GM23338 (cell line): Measurements from ENCODE around the gene PTPRH. TPM values are rescaled to one million over a fixed set of nuclear protein-coding genes. Genes with fewer than 3 reads are reported as not detected.

Experiments used
- ATAC-seq: fragments of 200-7000 bp; cut with Tn5 transposase; 3 replicates; pipeline ENCODE4 v1.9.1; 2020
- DNase-seq: peaks from one replicate; pipeline ENCODE4 v3.0.0-alpha.2; 2015; ENCODE audit warnings: low spot score
- H2AFZ ChIP-seq: fragments of 200-600 bp; sonication (generic); 2 replicates; pipeline ENCODE4 v1.8.0; 2016; ENCODE audit warnings: antibody characterized with exemption, mild to moderate bottlenecking, moderate library complexity
- H3F3A ChIP-seq: fragments of 200-600 bp; sonication (generic); replicated peaks from 2 replicates; pipeline ENCODE4 v1.8.0; 2017; ENCODE audit warnings: antibody characterized with exemption, mixed run types, low read depth
- H3K27ac ChIP-seq: fragments of 200-600 bp; sonication (generic); 2 replicates; pipeline ENCODE4 v1.6.1; 2016; ENCODE audit warnings: low read depth
- H3K27me3 ChIP-seq: fragments of 200-600 bp; sonication (generic); 2 replicates; pipeline ENCODE4 v1.8.0; 2016; ENCODE audit warnings: mild to moderate bottlenecking, mixed run types, moderate library complexity; ENCODE audit not compliant: insufficient read depth
- H3K36me3 ChIP-seq: fragments of 200-600 bp; sonication (generic); 2 replicates; pipeline ENCODE4 v1.8.0; 2016; ENCODE audit warnings: mild to moderate bottlenecking; ENCODE audit not compliant: insufficient read depth
- H3K4me1 ChIP-seq: fragments of 200-600 bp; sonication (generic); 2 replicates; pipeline ENCODE4 v1.8.0; 2016; ENCODE audit warnings: mild to moderate bottlenecking, moderate library complexity; ENCODE audit not compliant: insufficient read depth
- H3K4me2 ChIP-seq: fragments of 200-600 bp; sonication (generic); 2 replicates; pipeline ENCODE4 v1.7.1; 2017; ENCODE audit warnings: mixed run types
- H3K4me3 ChIP-seq: fragments of 200-600 bp; sonication (generic); 2 replicates; pipeline ENCODE4 v1.6.1; 2016; ENCODE audit warnings: mixed run types
- H3K79me2 ChIP-seq: fragments of 200-600 bp; sonication (generic); replicated peaks from 2 replicates; pipeline ENCODE4 v1.8.0; 2017; ENCODE audit warnings: mild to moderate bottlenecking; ENCODE audit not compliant: insufficient read depth
- H3K9me2 ChIP-seq: fragments of 200-600 bp; sonication (generic); 2 replicates; pipeline ENCODE4 v1.8.0; 2017; ENCODE audit not compliant: insufficient read depth
- H4K20me1 ChIP-seq: fragments of 200-600 bp; sonication (generic); replicated peaks from 2 replicates; pipeline ENCODE4 v1.8.0; 2017; ENCODE audit warnings: mild to moderate bottlenecking; ENCODE audit not compliant: insufficient read depth
- H3K27ac Mint-ChIP-seq: 2 replicates; pipeline ENCODE4 v1.8.0; 2020; ENCODE audit warnings: inconsistent platforms, mild to moderate bottlenecking, moderate library complexity, mixed read lengths
- H3K27me3 Mint-ChIP-seq: 3 replicates; pipeline ENCODE4 v1.8.0; 2022; ENCODE audit warnings: low read depth, mild to moderate bottlenecking, moderate library complexity, mixed read lengths, inconsistent platforms; ENCODE audit not compliant: insufficient read depth, poor library complexity
- H3K36me3 Mint-ChIP-seq: 3 replicates; pipeline ENCODE4 v1.8.0; 2021; ENCODE audit warnings: low read depth, mild to moderate bottlenecking, inconsistent platforms, moderate library complexity, mixed read lengths
- H3K4me1 Mint-ChIP-seq: 3 replicates; pipeline ENCODE4 v1.8.0; 2020; ENCODE audit warnings: mild to moderate bottlenecking, inconsistent platforms, mixed read lengths
- H3K4me3 Mint-ChIP-seq: 3 replicates; pipeline ENCODE4 v1.8.0; 2021; ENCODE audit warnings: moderate library complexity, mild to moderate bottlenecking, inconsistent platforms, mixed read lengths
- H3K9me3 Mint-ChIP-seq: 3 replicates; pipeline ENCODE4 v1.8.0; 2020; ENCODE audit warnings: moderate library complexity, mild to moderate bottlenecking, inconsistent platforms, mixed read lengths
- CREB1 ChIP-seq: fragments of 250-450 bp; sonication (Bioruptor Pico); IDR thresholded peaks from 2 replicates; pipeline ENCODE4 v1.5.0; 2020; ENCODE audit warnings: low read depth, mild to moderate bottlenecking, moderate library complexity
- ETS1 ChIP-seq: IDR thresholded peaks from 2 replicates; pipeline ENCODE4 v1.6.1; 2016; ENCODE audit warnings: antibody characterized with exemption
- EZH2phosphoT487 ChIP-seq: fragments of 200-600 bp; sonication (generic); IDR thresholded peaks from one replicate; pipeline ENCODE4 v1.8.1; 2018; ENCODE audit warnings: antibody characterized with exemption; ENCODE audit not compliant: unreplicated experiment
- REST ChIP-seq: IDR thresholded peaks from one replicate; pipeline ENCODE4 v1.6.1; 2018; ENCODE audit warnings: antibody characterized with exemption; ENCODE audit not compliant: unreplicated experiment
- ZNF114 ChIP-seq: fragments of 250-450 bp; sonication (Bioruptor Pico); IDR thresholded peaks from 2 replicates; pipeline ENCODE4 v1.5.0; 2020; ENCODE audit warnings: mild to moderate bottlenecking, moderate library complexity
- ZNF462 ChIP-seq: fragments of 250-450 bp; sonication (Bioruptor Pico); IDR thresholded peaks from 2 replicates; pipeline ENCODE4 v1.5.0; 2020; ENCODE audit warnings: mild to moderate bottlenecking, moderate library complexity
- polyA plus RNA-seq: library from polyadenylated mRNA; unstranded; fragments of >200 nt; fragmentation: Nextera tagmentation; extraction: Ambion mirVana; gene quantifications from 2 replicates; pipeline ENCODE4 v1.2.1, GENCODE V29; 2016
- total RNA-seq: library from RNA; depleted of rRNA; stranded (reverse); fragments of >200 nt; shearing (Covaris generic); gene quantifications from 2 replicates; pipeline ENCODE4 v1.2.3, GENCODE V29; 2014

The PTPRH gene
- total and polyA plus RNA-seq, 2 experiments from 2014 or later = 0.16 to 2.1 TPM

- TF ChIP-seq REST (no peak), EZH2phosphoT487 (no peak), ZNF114 (CRISPR knock-in tag) (no peak), ETS1 (no peak), CREB1 (CRISPR knock-in tag) (no peak)
These were observed 582 bp upstream of the PTPRH start (continued) for GRCh38 chr19:55209693-55210472.

GRCh38 chr19:55206664-55207500 lies 2.4 kb downstream of the PTPRH start:
- H3F3A ChIP-seq = no peaks in the 10 kb centered on the region
- H4K20me1 ChIP-seq = no peaks in the 10 kb centered on the region
- H3K4me3 ChIP-seq = peak overlapping the region; percentile 34; the same call in 1 of the 2 replicates
- H3K27ac ChIP-seq = no peak overlapping the region
- no peak overlapping the region for H3K27ac Mint-ChIP-seq
- H3K4me2 ChIP-seq = peak overlapping the region; percentile 60
- peaks cover 5% of the 10 kb centered on the region for H3K9me3 Mint-ChIP-seq
- ATAC-seq = peak; percentile 99
- H3K4me3 Mint-ChIP-seq = peak overlapping the region; percentile 35; the same call in 1 of the 3 replicates
- peaks cover 10% of the 10 kb centered on the region for H3K4me1 Mint-ChIP-seq
- H3K36me3 Mint-ChIP-seq = no peaks in the 10 kb centered on the region
- H3K36me3 ChIP-seq = no peaks in the 10 kb centered on the region
- H3K9me2 ChIP-seq = no peaks in the 10 kb centered on the region
- H2AFZ ChIP-seq = peak overlapping the region; percentile 66; the same call in 1 of the 2 replicates
- H3K79me2 ChIP-seq = no peaks in the 10 kb centered on the region
- H3K4me1 ChIP-seq = no peaks in the 10 kb centered on the region
- no peaks in the 10 kb centered on the region for H3K27me3 ChIP-seq
- H3K27me3 Mint-ChIP-seq = peaks cover 10% of the 10 kb centered on the region
- DNase-seq = peak; percentile 83
- TF ChIP-seq ZNF462 (CRISPR knock-in tag) (no peak), REST (no peak), CREB1 (CRISPR knock-in tag) (no peak)
